ENCODE results near the gene ANAPC16.

- no peak for TF ChIP-seq TAF1 (IDR thresholded peaks at IDR 0.05; ENCODE audit: borderline replicate concordance, low read depth, low read length)
- TF ChIP-seq POLR2A (IDR thresholded peaks at IDR 0.05; ENCODE audit: low read depth, low read length) = no peak
Observed at GRCh38 chr10:72186258-72186981, 29.4 kb upstream of the ANAPC16 start.
